ENCODE data around the gene TSC22D1.

GRCh38 chr13:44384778-44385177 lies 191.4 kb downstream of the TSC22D1 start:
- TF ChIP-seq POLR2A (IDR thresholded peaks at IDR 0.05), result no peak
- no peak for TF ChIP-seq CTCF (IDR thresholded peaks at IDR 0.05)

Measured in lower leg skin (tissue), 3 donors.